KOPT-K1 (cell line): ENCODE results near the gene CDRT15.
"Not testable (repeated sequence)": the region's sequence is repeated elsewhere in the genome, so short reads cannot be mapped to it uniquely, and the experiment has no call there.

Experiments
- H3K27ac ChIP-seq: fragments of 200-600 bp; sonication (generic); 2 replicates; pipeline ENCODE4 v1.5.1; 2016; ENCODE audit warnings: antibody characterized with exemption, mild to moderate bottlenecking, low read depth, low read length; ENCODE audit not compliant: poor library complexity, severe bottlenecking
- H3K36me3 ChIP-seq: fragments of 200-600 bp; sonication (generic); 2 replicates; pipeline ENCODE4 v1.5.1; 2017; ENCODE audit warnings: antibody characterized with exemption, mild to moderate bottlenecking, low read length, moderate library complexity; ENCODE audit not compliant: insufficient read depth
- H3K9me3 ChIP-seq: fragments of 200-600 bp; sonication (generic); 2 replicates; pipeline ENCODE4 v1.5.1; 2017; ENCODE audit warnings: antibody characterized with exemption, low read length, mild to moderate bottlenecking; ENCODE audit not compliant: insufficient read depth, poor library complexity, severe bottlenecking

CDRT15 gene

DNA sequence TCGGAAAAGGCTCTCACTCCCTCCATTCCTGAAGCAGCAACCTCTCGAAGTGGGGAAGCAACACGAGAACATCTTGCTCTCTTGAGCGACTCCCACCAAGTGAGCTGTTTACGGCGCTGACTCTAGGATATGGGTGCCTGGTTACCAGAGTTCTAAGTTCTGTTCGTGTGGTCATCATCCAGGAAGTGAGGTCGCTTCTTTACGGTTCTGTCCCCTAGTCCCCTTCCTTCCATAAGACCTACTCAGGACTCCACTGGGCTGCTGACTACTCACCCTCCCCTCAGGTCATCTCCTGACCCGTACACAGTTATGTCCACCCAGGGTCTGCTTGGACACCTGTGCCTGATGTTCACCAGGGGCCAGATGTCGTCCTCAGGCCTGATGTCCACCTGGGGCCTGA is at the start of gene CDRT15:
TSS of gene CDRT15 (minus strand) at position 101 of the 400 bp plus-strand sequence. CDS start at position 72, 29 bp downstream.
- not testable (repeated sequence) for H3K9me3 ChIP-seq, H3K27ac ChIP-seq, H3K36me3 ChIP-seq

DNA sequence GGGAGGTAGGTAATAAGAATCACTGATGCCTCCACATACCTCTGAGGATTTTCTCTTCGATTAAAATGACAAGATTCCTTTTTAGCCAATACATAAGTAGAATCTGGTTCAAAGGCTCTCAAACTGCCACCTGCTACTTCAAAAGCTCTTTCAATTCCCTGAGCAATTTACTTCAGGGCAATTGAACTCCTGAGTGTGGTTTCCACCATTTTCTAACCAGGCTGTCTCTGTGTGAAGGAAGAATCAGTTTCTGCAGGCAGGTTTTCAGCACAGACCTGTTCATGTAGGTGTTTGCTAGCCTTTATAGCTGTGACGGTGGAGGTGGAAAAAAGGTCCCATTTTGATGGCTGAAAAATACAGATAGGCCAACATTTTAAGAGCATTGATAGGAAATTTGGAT is 46.1 kb upstream of the CDRT15 start:
- H3K27ac ChIP-seq, result no peak overlapping the region
- no peaks in the 10 kb centered on the region for H3K36me3 ChIP-seq
- H3K9me3 ChIP-seq, result no peaks in the 10 kb centered on the region

DNA sequence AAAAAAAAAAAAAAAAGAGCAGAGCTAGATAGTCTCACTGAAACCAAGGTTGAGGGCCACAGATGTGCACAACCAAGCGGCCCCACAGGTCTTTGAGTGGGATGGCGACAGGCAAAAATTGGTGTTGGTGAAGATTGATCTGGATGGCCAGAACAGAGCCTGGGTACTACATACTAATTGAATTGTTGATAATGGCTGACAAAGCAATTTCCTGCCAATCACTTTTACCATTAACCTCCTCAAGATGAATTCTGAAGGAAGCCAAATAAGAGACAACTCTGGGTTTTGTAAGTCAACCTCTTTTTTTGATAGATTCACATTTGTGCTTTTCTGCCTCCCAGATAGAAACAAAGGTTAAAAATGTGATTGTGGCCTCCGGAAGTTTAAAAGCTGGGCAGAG is 44.9 kb upstream of the CDRT15 start:
- H3K36me3 ChIP-seq, result no peaks in the 10 kb centered on the region
- no peaks in the 10 kb centered on the region for H3K9me3 ChIP-seq
- no peak overlapping the region for H3K27ac ChIP-seq

DNA sequence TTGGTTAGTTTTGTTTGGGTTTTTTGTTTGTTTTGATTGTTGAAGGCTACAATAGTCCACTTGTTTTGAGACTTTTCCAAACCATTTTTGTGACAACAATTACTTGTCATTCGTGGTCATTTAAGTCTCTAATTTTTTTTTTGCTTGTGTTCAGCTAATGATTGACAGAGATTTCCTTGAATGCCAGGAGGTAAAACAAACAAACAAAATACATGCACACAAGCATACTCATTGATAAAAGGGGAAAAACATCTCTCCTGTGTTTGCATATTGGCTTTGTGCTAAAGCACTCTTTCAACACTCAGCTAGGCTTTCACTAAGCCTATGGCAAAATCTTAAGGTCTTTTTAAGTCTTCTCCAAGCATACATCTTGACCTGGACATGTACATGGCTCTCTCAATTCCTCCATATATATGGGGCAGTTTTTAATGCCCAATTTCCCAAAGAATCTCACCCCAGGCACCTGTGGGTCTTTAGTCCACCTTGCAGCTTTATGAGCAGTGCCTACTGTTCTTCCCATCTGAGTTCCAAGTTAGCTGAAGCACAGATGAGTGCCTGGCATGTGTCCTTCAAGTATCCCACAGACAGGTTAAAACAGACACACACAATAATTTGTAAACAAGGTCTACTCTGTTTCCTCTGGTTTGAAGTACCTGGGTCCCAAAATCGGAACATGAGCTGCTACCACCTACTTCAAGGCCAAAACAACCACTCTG is 40.0 kb upstream of the CDRT15 start:
- no peaks in the 10 kb centered on the region for H3K36me3 ChIP-seq
- no peak overlapping the region for H3K27ac ChIP-seq
- no peaks in the 10 kb centered on the region for H3K9me3 ChIP-seq

- Histone ChIP-seq H3K27ac (no peak overlapping the region), H3K36me3 (no peaks in the 10 kb centered on the region), H3K9me3 (no peaks in the 10 kb centered on the region)
These were observed 33.8 kb upstream of the CDRT15 start for GRCh38 chr17:14270508-14270907.

GRCh38 chr17:14269473-14269872 is 32.8 kb upstream of the CDRT15 start:
- H3K9me3 ChIP-seq, result no peaks in the 10 kb centered on the region
- H3K27ac ChIP-seq, result no peak overlapping the region

DNA sequence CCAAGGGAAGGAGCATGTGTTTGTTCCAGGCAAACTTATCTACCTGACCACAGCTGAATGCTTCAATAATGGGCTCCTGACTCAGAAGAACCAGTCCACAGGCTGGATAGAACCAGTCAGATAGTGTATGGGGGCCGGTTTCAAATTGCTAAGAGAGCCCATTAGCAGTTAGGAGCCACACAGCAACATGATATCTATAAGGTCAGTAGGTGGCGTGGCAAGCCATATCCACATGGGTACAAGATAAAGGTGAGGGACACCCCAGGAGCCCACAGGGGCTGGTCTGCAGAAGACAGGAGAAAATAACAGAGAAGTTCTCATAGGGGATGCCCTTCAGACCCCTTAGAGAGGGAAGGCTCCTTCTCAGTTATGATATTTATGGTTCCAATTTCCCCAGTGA is 31.6 kb upstream of the CDRT15 start:
- H3K27ac ChIP-seq, result no peak overlapping the region
- H3K36me3 ChIP-seq, result no peaks in the 10 kb centered on the region

More at GRCh38 chr17:14269473-14269872, 32.8 kb upstream of the CDRT15 start:
- H3K36me3 ChIP-seq, result no peaks in the 10 kb centered on the region

DNA sequence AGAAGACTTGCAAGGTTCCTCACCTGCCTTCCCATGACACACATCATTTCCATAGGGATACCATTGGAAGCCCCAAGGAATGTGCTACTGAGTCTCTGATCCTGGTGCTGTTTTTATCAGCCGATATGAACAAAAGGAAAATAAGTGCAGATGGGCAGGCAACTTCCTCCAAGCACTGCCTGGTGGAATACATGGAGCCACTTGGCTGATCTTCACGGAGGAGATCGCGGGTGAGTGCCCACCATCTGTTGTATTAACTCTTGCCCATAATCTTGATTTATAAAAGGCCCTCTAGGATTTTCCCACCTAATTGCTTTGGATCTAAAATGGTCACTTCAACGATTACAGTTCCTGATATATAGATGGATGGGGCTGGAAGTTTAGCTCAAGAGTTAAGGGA is 24.7 kb upstream of the CDRT15 start:
- Histone ChIP-seq H3K9me3 (peaks cover 9% of the 10 kb centered on the region), H3K27ac (no peak overlapping the region), H3K36me3 (no peaks in the 10 kb centered on the region)

More for the DNA sequence above, 31.6 kb upstream of the CDRT15 start:
- no peaks in the 10 kb centered on the region for H3K9me3 ChIP-seq

- H3K27ac ChIP-seq, result no peak overlapping the region
- H3K36me3 ChIP-seq, result no peaks in the 10 kb centered on the region
- H3K9me3 ChIP-seq, result no peaks in the 10 kb centered on the region
These were observed 9.0 kb upstream of the CDRT15 start for GRCh38 chr17:14245629-14246028.

GRCh38 chr17:14245002-14245401 is 8.3 kb upstream of the CDRT15 start:
- Histone ChIP-seq H3K27ac (no peak overlapping the region), H3K36me3 (no peaks in the 10 kb centered on the region), H3K9me3 (no peaks in the 10 kb centered on the region)

DNA sequence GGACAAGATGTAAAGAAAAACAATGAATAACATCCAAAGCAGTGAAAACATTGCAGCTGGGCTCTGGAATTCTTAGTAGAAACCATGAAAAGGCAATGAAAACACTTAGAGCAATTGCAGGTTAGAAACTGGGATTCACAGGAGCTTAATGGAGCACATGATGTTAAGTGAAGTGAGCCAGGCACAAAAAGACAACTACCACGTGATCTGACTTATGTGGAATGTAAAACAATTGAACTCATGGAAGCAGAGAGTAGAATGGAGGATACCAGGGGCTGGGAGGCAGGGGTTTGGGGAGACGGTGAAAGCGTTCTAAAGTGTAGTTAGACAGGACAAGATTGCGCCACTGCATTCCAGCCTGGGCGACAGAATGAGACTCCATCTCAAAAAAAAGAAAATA is 2.6 kb upstream of the CDRT15 start:
- H3K9me3 ChIP-seq, H3K27ac ChIP-seq, H3K36me3 ChIP-seq: not testable (repeated sequence)

DNA sequence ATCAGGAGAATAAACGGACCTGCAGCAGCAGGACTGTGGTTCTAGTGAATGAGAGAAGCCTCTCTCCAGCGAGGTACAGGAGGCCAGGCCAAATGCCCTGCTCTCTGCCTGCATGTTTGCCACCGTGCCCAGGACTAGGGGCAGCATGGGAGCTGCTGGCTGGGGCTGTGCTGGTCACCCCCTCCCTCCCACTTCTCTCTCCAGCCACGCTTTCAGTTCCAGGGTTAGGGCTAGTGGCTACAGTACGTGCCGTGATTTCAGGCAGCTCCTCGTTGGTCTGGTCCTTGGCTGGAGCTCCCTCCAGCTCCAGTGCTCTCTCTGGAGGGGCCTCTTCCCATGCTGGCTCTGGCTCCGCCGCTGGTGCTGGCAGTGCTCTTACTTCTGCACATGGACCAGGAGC is 630 bp downstream of the CDRT15 start:
- H3K27ac ChIP-seq, H3K36me3 ChIP-seq, H3K9me3 ChIP-seq: not testable (repeated sequence)

DNA sequence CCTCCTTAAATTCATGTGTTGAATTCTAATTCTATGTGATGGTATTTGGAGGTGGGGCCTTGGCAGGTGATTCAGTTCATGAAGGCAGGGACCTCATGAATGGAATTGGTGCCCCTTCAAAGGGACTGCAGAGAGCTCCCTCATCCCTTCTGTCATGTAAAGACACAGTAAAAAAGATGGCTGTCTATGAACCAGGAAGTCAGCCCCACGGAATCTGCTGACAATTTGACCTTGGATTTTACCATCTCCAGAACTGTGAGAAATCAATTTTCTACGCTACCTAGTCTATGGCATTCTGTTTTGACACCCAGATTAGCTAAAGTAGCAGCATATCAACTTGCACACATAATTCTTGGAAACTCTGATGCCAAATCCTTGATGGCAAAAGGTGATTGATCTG is 1.6 kb downstream of the CDRT15 start:
- not testable (repeated sequence) for H3K27ac ChIP-seq, H3K36me3 ChIP-seq, H3K9me3 ChIP-seq

GRCh38 chr17:14231187-14231586 is 5.5 kb downstream of the CDRT15 start:
- not testable (repeated sequence) for H3K36me3 ChIP-seq, H3K27ac ChIP-seq, H3K9me3 ChIP-seq

GRCh38 chr17:14228903-14229302 is 7.8 kb downstream of the CDRT15 start:
- H3K27ac ChIP-seq, result no peak overlapping the region

GRCh38 chr17:14227052-14227451 is 9.6 kb downstream of the CDRT15 start:
- Histone ChIP-seq H3K36me3 (no peaks in the 10 kb centered on the region), H3K27ac (no peak overlapping the region), H3K9me3 (no peaks in the 10 kb centered on the region)

More at GRCh38 chr17:14228903-14229302, 7.8 kb downstream of the CDRT15 start:
- no peaks in the 10 kb centered on the region for H3K36me3 ChIP-seq
- H3K9me3 ChIP-seq, result no peaks in the 10 kb centered on the region
